ENCODE measurements around the gene FXYD6.

The FXYD6 gene

GRCh38 chr11:117874910-117875381 lies 1.5 kb downstream of the FXYD6 start:
- no peak for TF ChIP-seq CTCF (conservative IDR thresholded peaks at IDR 0.05; ENCODE audit: low read depth, low read length)
- no peak for DNase-seq (ENCODE audit: low read depth)
- H3K4me3 ChIP-seq (ENCODE audit: low read length): no peak overlapping the region

GRCh38 chr11:117874253-117874909 lies 2.1 kb downstream of the FXYD6 start:
- no peak for DNase-seq (ENCODE audit: low read depth)
- no peak for TF ChIP-seq CTCF (conservative IDR thresholded peaks at IDR 0.05; ENCODE audit: low read depth, low read length)
- no peak overlapping the region for H3K4me3 ChIP-seq (ENCODE audit: low read length)

DNA sequence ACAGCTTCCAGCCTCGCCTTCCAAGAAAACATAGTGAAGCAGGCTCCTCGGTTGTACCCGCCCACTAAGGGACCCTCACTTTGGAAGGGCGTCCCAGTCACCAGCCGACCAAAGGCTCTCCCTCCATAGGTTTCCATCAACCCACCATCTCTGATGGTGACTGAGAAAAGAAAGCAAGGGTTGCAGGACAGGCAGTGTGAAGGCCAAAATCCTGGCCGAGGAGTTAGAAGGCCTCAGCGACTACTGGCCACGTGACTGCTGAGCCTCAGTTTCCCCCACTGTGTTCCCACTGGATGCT lies 2.7 kb downstream of the FXYD6 start:
- no peak for DNase-seq (ENCODE audit: low read depth)
- TF ChIP-seq CTCF (conservative IDR thresholded peaks at IDR 0.05; ENCODE audit: low read depth, low read length): no peak
- no peak overlapping the region for H3K4me3 ChIP-seq (ENCODE audit: low read length)

DNA sequence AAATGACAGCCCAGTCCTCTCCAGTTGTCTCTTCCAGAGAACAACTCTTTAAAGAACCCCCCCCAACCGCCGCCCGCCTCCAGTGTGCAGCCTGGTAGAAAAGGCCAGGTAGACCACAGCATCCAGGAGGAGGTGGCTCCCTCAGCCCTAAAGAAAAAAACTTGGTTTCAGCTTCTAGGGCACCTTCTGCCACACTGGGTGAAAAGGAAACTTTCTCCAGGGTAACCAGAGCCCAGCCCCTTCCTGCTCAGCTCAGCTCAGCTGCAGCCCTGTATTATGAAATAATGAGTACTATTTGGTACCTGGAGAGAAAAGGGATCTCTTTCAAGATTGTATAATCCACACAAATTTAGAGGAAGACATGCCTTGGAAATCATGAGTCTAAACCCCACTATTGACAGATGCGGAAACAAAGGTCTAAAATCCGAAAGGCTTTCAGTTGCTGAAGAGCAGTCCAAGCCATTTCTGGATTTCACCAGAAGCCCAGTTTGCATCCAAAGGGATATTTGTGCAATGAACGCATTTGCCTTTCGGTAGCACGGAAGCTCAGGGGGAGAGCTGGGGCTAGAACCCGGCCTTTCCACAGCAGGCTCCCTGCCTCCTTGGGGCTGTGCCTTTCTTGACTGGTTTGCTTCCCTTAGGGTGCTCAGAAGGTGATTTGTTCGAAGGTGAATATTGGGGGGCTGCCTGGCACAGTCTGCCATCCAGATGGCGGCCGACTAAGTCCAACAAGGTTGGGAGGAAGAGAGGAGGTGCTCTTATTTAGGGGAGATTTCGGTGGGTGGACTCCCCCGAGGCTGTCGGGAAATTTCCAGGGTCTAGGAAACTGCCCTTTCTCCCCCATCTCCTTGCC lies 3.3 kb downstream of the FXYD6 start:
- no peak for TF ChIP-seq CTCF (conservative IDR thresholded peaks at IDR 0.05; ENCODE audit: low read depth, low read length)
- no peak for DNase-seq (ENCODE audit: low read depth)

DNA sequence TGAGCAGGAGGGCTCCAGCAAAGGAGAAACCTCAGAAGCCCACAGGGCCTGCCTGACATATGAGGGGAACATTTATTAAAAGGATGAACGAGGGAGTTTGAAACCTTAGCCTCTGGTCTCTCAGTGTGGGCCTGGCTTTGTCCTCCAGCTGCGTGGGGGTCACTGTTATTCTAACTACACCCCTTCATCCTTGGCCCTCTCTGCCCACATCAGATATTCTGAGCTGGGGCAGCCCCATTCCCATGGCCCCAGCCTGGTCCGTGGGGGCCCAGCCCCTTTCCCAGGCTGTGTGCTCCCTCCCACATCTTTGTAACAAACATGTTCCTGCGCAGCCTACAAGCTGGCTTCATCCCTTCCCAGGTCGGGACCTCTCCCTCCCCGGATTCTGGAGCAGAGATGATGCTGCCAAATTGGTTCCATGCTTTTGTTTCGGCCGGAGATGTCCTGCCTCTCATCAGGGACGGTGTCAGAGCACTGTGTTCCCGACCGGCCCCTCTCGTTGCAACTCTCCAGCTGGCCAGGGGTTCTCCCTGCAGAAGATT lies 4.0 kb downstream of the FXYD6 start:
- H3K4me3 ChIP-seq (ENCODE audit: low read length): no peak overlapping the region
- no peak for DNase-seq (ENCODE audit: low read depth)
- no peak for TF ChIP-seq CTCF (conservative IDR thresholded peaks at IDR 0.05; ENCODE audit: low read depth, low read length)

More for the DNA sequence above, 3.3 kb downstream of the FXYD6 start:
- H3K4me3 ChIP-seq (ENCODE audit: low read length): no peak overlapping the region

GRCh38 chr11:117871784-117872183 lies 4.7 kb downstream of the FXYD6 start:
- no peak for DNase-seq (ENCODE audit: low read depth)
- TF ChIP-seq CTCF (conservative IDR thresholded peaks at IDR 0.05; ENCODE audit: low read depth, low read length): no peak
- no peak overlapping the region for H3K4me3 ChIP-seq (ENCODE audit: low read length)

All from retinal pigment epithelial cell (primary cell).